GM21360 (cell line): ENCODE data around the gene EBF4.

Experiments used
- ATAC-seq: cut with Tn5 transposase; IDR thresholded peaks from one replicate; pipeline ENCODE4 v1.9.1; 2021; ENCODE audit warnings: mild to moderate bottlenecking, moderate library complexity; ENCODE audit not compliant: unreplicated experiment

EBF4 gene

GRCh38 chr20:2692036-2692885 is at the start of gene EBF4:
TSS of gene EBF4 (plus strand) at chr20:2692780. CDS start at chr20:2693646, 866 bp downstream.
- ATAC-seq, result no peak

GRCh38 chr20:2643708-2644107 is 48.9 kb upstream of the EBF4 start:
- ATAC-seq, result no peak

GRCh38 chr20:2651772-2652723 is 40.5 kb upstream of the EBF4 start, which contains the start of gene NOP56:
TSS of gene NOP56 (plus strand) at chr20:2652632. CDS start at chr20:2652661, 29 bp downstream.
- ATAC-seq, result peak; percentile 75

GRCh38 chr20:2652724-2653555 is 39.6 kb upstream of the EBF4 start:
- peak; percentile 35 for ATAC-seq

- ATAC-seq, result no peak
Measured at GRCh38 chr20:2653556-2654383, 38.8 kb upstream of the EBF4 start.

- no peak for ATAC-seq
Measured at GRCh38 chr20:2654384-2654822, 38.2 kb upstream of the EBF4 start.

GRCh38 chr20:2654831-2655230 is 37.7 kb upstream of the EBF4 start:
- no peak for ATAC-seq

GRCh38 chr20:2655331-2656116 is 37.1 kb upstream of the EBF4 start:
- ATAC-seq, result no peak

GRCh38 chr20:2656471-2657117 is 36.0 kb upstream of the EBF4 start:
- ATAC-seq, result no peak

GRCh38 chr20:2657241-2657640 is 35.3 kb upstream of the EBF4 start:
- ATAC-seq, result no peak

- no peak for ATAC-seq
Measured at GRCh38 chr20:2657674-2658073, 34.9 kb upstream of the EBF4 start.

GRCh38 chr20:2658414-2659354 is 33.9 kb upstream of the EBF4 start:
- no peak for ATAC-seq

GRCh38 chr20:2659547-2659946 is 33.0 kb upstream of the EBF4 start:
- no peak for ATAC-seq

- ATAC-seq, result peak; percentile 3
Measured at GRCh38 chr20:2663364-2663886, 29.2 kb upstream of the EBF4 start.

GRCh38 chr20:2663887-2664719 is 28.5 kb upstream of the EBF4 start, which contains the start of gene IDH3B:
TSS of gene IDH3B (minus strand) at chr20:2664216. CDS start at chr20:2664188, 28 bp downstream.
- ATAC-seq, result peak; percentile 83

GRCh38 chr20:2671977-2672376 is 20.6 kb upstream of the EBF4 start:
- ATAC-seq, result no peak
